OCI-LY7 (cell line): Measurements from ENCODE around the gene POTEJ.
"Not testable (repeated sequence)": the region's sequence is repeated elsewhere in the genome, so short reads cannot be mapped to it uniquely, and the experiment has no call there.

Source experiments
- EZH2phosphoT487 ChIP-seq: fragments of 200-600 bp; sonication (generic); IDR thresholded peaks from 2 replicates; pipeline ENCODE4 v1.6.1; 2018; ENCODE audit warnings: low read depth, borderline replicate concordance, mild to moderate bottlenecking, mixed run types, antibody characterized with exemption, low read length, moderate library complexity, mixed read lengths
- TF ChIP-seq, protein P1 (sequence below): fragments of 200-600 bp; sonication (generic); conservative IDR thresholded peaks from 2 replicates; pipeline ENCODE4 v1.5.1; 2014; ENCODE audit warnings: mild to moderate bottlenecking, antibody characterized with exemption, low read length, moderate library complexity, mixed read lengths

GRCh38 chr2:130664506-130664905 is 53.3 kb downstream of the POTEJ start:
- TF ChIP-seq, protein P1, sequence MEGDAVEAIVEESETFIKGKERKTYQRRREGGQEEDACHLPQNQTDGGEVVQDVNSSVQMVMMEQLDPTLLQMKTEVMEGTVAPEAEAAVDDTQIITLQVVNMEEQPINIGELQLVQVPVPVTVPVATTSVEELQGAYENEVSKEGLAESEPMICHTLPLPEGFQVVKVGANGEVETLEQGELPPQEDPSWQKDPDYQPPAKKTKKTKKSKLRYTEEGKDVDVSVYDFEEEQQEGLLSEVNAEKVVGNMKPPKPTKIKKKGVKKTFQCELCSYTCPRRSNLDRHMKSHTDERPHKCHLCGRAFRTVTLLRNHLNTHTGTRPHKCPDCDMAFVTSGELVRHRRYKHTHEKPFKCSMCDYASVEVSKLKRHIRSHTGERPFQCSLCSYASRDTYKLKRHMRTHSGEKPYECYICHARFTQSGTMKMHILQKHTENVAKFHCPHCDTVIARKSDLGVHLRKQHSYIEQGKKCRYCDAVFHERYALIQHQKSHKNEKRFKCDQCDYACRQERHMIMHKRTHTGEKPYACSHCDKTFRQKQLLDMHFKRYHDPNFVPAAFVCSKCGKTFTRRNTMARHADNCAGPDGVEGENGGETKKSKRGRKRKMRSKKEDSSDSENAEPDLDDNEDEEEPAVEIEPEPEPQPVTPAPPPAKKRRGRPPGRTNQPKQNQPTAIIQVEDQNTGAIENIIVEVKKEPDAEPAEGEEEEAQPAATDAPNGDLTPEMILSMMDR: not testable (repeated sequence)
- not testable (repeated sequence) for TF ChIP-seq EZH2phosphoT487
